ENCODE data around the gene KRTAP4-11.
"Not testable (repeated sequence)": the region's sequence is repeated elsewhere in the genome, so short reads cannot be mapped to it uniquely, and the experiment has no call there.

KRTAP4-11 gene

DNA sequence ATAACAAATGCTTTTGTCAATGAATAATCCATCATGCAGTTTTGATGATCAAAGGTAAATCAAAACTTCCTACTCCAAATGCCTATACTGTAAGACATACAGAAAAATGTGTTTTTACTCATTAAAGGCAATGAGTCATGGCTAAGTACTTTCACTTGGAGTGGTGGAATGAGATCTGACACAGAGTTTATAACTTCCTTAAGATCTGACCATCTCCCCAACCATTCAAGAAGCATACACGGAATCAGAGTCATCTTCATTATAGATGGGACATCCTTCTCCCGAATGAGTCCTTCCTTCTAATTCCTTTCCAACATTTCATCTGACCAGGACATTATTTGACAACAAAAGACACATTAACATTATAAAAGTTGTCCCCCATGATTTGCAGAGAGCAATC, 34.7 kb downstream of the KRTAP4-11 start:
- not testable (repeated sequence) for DNase-seq

DNA sequence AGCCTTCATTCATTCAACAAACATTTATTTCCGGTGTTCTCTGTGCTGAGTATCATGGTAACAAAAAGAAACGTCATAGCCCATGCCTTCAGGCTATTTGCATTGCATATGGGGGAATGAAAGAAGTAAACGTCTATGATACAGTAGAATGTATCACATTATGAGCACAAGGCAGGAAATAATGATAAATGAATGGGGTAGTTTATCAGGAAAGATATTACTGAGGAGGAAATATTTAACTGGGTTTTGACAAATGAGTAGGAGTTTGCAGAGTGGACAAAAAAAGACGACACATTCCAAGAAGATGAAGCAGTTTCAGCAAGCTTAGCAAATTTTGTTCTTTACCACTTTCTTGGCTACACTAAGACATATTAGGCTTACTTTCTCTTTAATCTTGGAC, 35.5 kb downstream of the KRTAP4-11 start:
- DNase-seq: no peak

DNA sequence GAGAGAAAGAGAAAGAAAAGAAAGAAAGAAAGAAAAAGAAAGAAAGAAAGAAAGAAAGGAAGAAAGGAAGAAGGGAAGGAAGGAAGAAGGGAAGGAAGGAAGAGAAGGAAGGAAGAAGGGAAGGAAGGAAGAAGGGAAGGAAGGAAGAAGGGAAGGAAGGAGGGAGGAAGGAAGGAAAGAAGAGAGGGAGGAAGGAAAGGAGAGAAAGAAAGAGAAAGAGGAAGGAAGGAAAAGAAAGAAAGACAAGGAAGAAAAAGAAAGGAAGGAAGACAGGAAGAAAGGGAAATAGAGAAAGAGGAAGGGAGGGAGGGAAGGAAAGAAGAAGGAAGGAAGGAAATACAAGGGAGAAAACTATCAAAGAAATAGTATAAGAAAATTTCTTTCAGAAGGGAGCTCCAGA, 41.4 kb downstream of the KRTAP4-11 start:
- DNase-seq: no peak

DNA sequence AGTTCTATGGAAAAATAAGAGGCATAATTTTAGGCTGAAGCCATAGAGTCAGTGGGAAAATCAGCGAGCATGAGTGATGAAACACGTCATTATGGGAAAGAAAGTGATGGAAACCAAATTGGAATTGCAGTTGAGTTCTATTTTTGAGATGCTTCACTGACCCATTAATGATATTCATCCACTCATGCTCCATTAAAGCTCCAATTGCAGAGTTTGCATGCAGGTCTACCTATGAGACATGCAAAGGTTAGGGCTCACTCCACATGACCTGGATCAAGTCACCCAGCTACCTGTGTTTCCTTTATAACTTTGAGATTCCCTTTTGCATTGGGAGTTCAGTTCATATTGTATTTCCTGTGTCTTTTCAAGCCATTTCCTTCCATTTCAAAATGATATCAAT, 44.5 kb downstream of the KRTAP4-11 start:
- DNase-seq: no peak

DNA sequence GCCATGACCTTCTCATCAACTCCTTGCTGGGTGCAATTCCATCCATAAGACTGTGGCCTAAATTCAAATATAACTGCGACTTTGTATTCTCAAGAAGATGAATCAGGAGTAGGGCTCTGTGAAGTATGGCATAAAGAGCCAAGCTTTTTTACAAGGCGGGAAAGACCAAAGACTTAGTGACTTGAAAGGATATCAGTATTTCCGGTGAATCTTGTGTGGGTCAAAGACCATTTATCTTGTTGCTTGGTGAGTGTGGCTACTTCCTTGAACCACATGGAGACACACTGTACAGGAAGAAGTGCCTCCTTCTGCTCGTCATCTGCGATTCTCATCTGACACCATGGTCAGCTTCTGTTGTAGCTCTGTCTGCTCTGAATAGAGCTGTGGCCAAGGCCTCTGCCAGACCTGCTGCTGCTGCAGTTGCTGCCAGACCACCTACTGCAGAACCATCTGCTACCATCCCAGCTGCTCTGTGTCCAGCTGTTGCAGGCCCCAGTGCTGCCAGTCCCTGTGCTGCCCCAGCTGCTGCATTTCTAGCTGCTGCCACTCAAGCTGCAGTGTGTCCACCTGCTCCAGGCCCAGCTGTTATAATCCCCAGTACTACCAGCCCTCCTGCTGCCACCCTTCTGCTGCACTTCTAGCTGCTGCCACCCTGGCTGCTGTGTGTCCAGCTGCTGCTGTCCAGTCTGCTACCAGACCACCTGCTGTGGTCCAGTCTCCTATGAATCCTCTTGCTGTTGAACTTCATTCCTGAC, 46.4 kb downstream of the KRTAP4-11 start:
- no peak for DNase-seq

DNA sequence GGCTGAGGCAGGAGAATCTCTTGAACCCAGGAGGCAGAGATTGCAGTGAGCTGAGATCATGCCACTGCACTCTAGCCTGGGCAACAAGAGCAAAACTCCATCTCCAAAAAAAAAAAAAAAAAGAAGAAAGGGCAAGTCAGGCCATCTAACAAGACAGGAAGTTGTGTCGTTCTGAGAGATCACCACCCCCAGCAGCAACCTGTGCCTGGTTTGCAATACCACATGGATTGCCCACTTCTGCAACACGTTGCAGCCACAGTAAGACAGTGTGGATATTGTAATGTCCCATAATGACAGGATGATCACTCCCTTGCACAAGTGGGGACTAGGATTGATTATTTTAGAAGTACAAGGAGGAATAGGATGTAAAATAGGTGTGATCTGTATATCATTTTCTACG, 49.1 kb downstream of the KRTAP4-11 start:
- no peak for DNase-seq

DNA sequence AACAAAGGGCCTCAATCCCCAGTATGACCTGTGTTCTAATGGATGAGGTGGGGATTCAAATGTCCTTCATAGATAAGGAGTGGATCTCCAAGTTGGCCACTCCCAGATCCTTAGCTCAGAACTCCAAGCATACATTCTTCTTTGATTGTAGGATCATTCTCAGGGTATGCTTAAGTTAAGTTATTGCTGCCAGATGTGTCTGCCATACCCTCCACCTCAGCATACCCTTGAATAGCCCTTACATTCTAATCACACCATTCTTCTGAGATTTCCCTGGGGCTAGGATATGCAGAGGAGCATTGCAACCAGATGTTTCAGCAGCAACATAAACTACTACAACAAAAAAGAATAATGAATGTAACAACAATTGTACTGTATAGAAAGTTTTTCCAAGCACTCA, 50.9 kb downstream of the KRTAP4-11 start:
- DNase-seq: no peak

Data from stimulated activated CD4-positive, alpha-beta T cell treated with anti-CD3 and anti-CD28 coated beads, Interleukin-2, amount 100 ng/mL, for 24 hours (primary cell).